ENCODE results near the gene AKAP8. TPM values are rescaled to one million over a fixed set of nuclear protein-coding genes. Genes with fewer than 3 reads are reported as not detected.
A peak's percentile ranks its signal among the peaks of the same experiment; 100 is the strongest.

AKAP8 gene
- total and polyA plus RNA-seq, 2 experiments from 2014 or later: 18.6 to 22.9 TPM

DNA sequence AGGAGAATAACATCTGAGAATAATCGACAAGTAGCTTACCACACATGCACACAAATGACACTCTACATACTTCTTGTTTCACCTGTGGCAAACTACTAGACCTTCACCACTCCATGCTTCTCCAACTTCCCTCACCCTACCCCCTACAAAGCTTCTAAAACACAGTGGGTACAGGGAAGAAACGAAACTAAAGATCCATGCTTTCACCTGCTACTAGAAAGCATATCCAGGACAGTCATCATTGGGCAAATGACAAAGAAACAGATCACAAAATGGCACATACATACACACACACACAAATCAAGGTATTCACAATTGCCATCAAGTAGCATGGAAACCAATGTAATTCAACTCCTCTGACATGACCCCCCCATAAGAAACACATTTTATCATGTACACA is 57.8 kb downstream of the AKAP8 start:
- H2AFZ ChIP-seq: no peak overlapping the region
- peaks cover 100% of the 10 kb centered on the region for H3K79me2 ChIP-seq
- H3K4me2 ChIP-seq: peak overlapping the region; percentile 48
- no peaks in the 10 kb centered on the region for H3K27me3 ChIP-seq
- H3K27ac ChIP-seq: peak overlapping the region; percentile 56
- H3K9me3 ChIP-seq (ENCODE audit: low read depth): no peaks in the 10 kb centered on the region
- no peaks in the 10 kb centered on the region for H3K36me3 ChIP-seq (replicated peaks; ENCODE audit: insufficient read depth, low read depth)
- WGBS (ENCODE audit: low lambda C conversion rate, missing lambda C conversion rate): 85% methylated on average over 2 of the region's 2 CpGs
- no peaks in the 10 kb centered on the region for H3K9me2 ChIP-seq (replicated peaks; ENCODE audit: insufficient read depth)
- peaks cover 100% of the 10 kb centered on the region for H4K20me1 ChIP-seq (ENCODE audit: insufficient read depth, poor library complexity, severe bottlenecking)
- no peak overlapping the region for H3K4me3 ChIP-seq
- TF ChIP-seq, protein P1, sequence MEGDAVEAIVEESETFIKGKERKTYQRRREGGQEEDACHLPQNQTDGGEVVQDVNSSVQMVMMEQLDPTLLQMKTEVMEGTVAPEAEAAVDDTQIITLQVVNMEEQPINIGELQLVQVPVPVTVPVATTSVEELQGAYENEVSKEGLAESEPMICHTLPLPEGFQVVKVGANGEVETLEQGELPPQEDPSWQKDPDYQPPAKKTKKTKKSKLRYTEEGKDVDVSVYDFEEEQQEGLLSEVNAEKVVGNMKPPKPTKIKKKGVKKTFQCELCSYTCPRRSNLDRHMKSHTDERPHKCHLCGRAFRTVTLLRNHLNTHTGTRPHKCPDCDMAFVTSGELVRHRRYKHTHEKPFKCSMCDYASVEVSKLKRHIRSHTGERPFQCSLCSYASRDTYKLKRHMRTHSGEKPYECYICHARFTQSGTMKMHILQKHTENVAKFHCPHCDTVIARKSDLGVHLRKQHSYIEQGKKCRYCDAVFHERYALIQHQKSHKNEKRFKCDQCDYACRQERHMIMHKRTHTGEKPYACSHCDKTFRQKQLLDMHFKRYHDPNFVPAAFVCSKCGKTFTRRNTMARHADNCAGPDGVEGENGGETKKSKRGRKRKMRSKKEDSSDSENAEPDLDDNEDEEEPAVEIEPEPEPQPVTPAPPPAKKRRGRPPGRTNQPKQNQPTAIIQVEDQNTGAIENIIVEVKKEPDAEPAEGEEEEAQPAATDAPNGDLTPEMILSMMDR (IDR thresholded peaks at IDR 0.05; ENCODE audit: poor library complexity): no peak
- TF ChIP-seq EZH2phosphoT487 (IDR thresholded peaks at IDR 0.05; ENCODE audit: low read depth, severe bottlenecking, unreplicated experiment) (no peak), EZH2 (IDR thresholded peaks at IDR 0.05; ENCODE audit: borderline replicate concordance) (no peak)
- DNase-seq (ENCODE audit: low spot score): no peak
- peaks cover 63% of the 10 kb centered on the region for H3K4me1 ChIP-seq (ENCODE audit: insufficient read depth)

DNA sequence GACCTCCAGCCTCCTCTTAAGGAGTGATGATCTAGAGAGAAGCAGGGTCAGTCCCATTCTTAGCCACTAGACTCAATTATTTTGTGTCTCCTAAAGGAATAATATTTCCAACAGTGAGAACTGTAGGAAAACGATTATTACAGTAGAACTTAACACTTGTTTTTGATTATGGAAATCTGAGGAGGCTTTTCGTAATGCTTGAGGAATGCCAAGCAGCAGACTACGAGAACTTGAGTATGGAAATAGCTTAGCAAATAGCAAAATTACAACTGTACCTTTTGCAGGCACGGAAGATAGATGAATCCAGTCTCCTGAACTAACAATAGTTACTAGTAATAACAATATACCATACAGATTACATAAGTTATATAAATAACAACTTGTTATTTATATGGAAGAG is 59.5 kb downstream of the AKAP8 start:
- Histone ChIP-seq H3K27me3 (no peaks in the 10 kb centered on the region), H4K20me1 (ENCODE audit: insufficient read depth, poor library complexity, severe bottlenecking) (peaks cover 100% of the 10 kb centered on the region), H2AFZ (no peak overlapping the region), H3K4me3 (no peak overlapping the region), H3K4me1 (ENCODE audit: insufficient read depth) (peaks cover 62% of the 10 kb centered on the region), H3K27ac (peak overlapping the region; percentile 11), H3K36me3 (replicated peaks; ENCODE audit: insufficient read depth, low read depth) (no peaks in the 10 kb centered on the region), H3K4me2 (no peak overlapping the region), H3K9me3 (ENCODE audit: low read depth) (no peaks in the 10 kb centered on the region), H3K79me2 (peaks cover 100% of the 10 kb centered on the region), H3K9me2 (replicated peaks; ENCODE audit: insufficient read depth) (no peaks in the 10 kb centered on the region)
- WGBS (ENCODE audit: low lambda C conversion rate, missing lambda C conversion rate): 55% methylated on average over 4 of the region's 4 CpGs
- TF ChIP-seq EZH2 (IDR thresholded peaks at IDR 0.05; ENCODE audit: borderline replicate concordance): no peak
- TF ChIP-seq, protein P1 (IDR thresholded peaks at IDR 0.05; ENCODE audit: poor library complexity): no peak
- DNase-seq (ENCODE audit: low spot score): no peak

DNA sequence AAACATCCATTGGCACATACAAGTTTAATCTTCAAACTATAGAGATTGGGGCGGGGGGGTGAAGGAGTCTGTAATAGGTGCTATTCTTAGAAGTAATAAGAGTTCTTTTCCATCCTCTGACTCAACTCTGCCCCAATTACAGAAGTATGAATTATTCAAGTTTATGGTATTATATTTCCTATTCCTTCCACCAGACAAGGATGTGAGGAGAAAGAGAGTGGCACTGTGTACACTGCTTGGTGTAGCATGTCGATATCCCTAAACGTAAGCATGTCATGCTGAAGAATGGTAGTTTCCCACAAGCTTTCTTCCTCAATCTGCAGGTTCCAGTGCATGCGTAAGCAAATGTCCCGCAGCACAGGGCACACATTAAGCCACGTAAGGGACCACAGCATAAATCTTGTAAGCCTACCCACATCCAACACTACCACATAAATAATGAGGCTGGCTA is 61.3 kb downstream of the AKAP8 start:
- Histone ChIP-seq H3K27ac (peak overlapping the region; percentile 59), H3K4me1 (ENCODE audit: insufficient read depth) (peaks cover 49% of the 10 kb centered on the region), H3K9me2 (replicated peaks; ENCODE audit: insufficient read depth) (no peaks in the 10 kb centered on the region), H3K79me2 (peaks cover 100% of the 10 kb centered on the region), H3K27me3 (no peaks in the 10 kb centered on the region), H4K20me1 (ENCODE audit: insufficient read depth, poor library complexity, severe bottlenecking) (peaks cover 100% of the 10 kb centered on the region), H3K4me2 (no peak overlapping the region), H3K4me3 (no peak overlapping the region), H3K9me3 (ENCODE audit: low read depth) (no peaks in the 10 kb centered on the region), H2AFZ (no peak overlapping the region), H3K36me3 (replicated peaks; ENCODE audit: insufficient read depth, low read depth) (no peaks in the 10 kb centered on the region)
- no peak for TF ChIP-seq EZH2 (IDR thresholded peaks at IDR 0.05; ENCODE audit: borderline replicate concordance)
- no peak for TF ChIP-seq EZH2phosphoT487 (IDR thresholded peaks at IDR 0.05; ENCODE audit: low read depth, severe bottlenecking, unreplicated experiment)
- TF ChIP-seq, protein P1 (IDR thresholded peaks at IDR 0.05; ENCODE audit: poor library complexity): no peak
- WGBS (ENCODE audit: low lambda C conversion rate, missing lambda C conversion rate): 80% methylated on average over 6 of the region's 6 CpGs
- DNase-seq (ENCODE audit: low spot score): no peak
